ENCODE results near the gene TRIM14. TPM values are rescaled to one million over a fixed set of nuclear protein-coding genes. Genes with fewer than 3 reads are reported as not detected.

The TRIM14 gene
- total RNA-seq, 3 donors from 2014 or later (not counting 1 experiment from before 2014, with no cell fraction given), result 45.1 to 66.5 (median 65.3) TPM

DNA sequence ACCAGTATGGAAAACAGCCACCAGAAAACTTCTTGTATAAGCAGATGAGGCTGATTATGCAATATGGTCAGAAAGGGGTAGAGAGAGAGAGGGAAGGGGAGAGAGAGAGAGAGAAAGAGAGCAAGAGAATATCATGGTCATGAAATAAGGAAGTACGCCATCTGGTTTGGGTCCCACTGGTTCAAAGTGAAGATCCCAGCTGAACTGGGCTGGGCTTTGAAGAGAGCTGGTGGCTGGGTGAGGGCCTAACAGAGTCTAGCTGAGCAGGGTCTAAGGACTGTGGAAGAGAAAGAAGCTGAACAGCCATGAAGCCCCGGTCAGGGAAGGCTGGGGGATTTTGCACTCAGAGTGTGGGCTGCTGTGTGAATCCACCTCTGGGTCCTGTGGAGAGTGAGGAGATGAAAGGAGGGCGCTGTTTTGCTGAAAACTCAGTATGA, 14.6 kb downstream of the TRIM14 start:
- Histone ChIP-seq H3K4me3 (ENCODE audit: low read length) (no peak overlapping the region), H3K9me3 (ENCODE audit: control insufficient read depth, insufficient read depth, low read length) (no peaks in the 10 kb centered on the region), H3K27ac (ENCODE audit: low read length) (peak overlapping the region; percentile 63), H3K27me3 (ENCODE audit: control insufficient read depth, insufficient read depth, low read length) (no peaks in the 10 kb centered on the region), H3K4me1 (ENCODE audit: control insufficient read depth, insufficient read depth, low read length) (peaks cover 84% of the 10 kb centered on the region), H3K36me3 (ENCODE audit: control insufficient read depth, insufficient read depth, low read length) (peaks cover 8% of the 10 kb centered on the region)
- 66% methylated on average over 3 of the region's 3 CpGs for WGBS (ENCODE audit: insufficient coverage)
- ATAC-seq, result no peak
- Mint-ChIP-seq H3K36me3 (no peaks in the 10 kb centered on the region), H3K9me3 (no peaks in the 10 kb centered on the region), H3K4me1 (peaks cover 75 to 81% of the 10 kb centered on the region in 2 donors), H3K4me3 (peak overlapping the region; percentile 73), H3K27ac (peak overlapping the region; percentile 89 to 92), H3K27me3 (ENCODE audit: low read depth in 2 of 2) (no peaks in the 10 kb centered on the region)
- intact Hi-C loops (cut with micrococcal nuclease), result loop anchor here (10.0 kb wide), 1 partner anchor 150 kb away; the partner anchor contains the start of gene TBC1D2
- DNase-seq, result peak in 1 of 2 donors; percentile 36
- TF ChIP-seq, protein P1, sequence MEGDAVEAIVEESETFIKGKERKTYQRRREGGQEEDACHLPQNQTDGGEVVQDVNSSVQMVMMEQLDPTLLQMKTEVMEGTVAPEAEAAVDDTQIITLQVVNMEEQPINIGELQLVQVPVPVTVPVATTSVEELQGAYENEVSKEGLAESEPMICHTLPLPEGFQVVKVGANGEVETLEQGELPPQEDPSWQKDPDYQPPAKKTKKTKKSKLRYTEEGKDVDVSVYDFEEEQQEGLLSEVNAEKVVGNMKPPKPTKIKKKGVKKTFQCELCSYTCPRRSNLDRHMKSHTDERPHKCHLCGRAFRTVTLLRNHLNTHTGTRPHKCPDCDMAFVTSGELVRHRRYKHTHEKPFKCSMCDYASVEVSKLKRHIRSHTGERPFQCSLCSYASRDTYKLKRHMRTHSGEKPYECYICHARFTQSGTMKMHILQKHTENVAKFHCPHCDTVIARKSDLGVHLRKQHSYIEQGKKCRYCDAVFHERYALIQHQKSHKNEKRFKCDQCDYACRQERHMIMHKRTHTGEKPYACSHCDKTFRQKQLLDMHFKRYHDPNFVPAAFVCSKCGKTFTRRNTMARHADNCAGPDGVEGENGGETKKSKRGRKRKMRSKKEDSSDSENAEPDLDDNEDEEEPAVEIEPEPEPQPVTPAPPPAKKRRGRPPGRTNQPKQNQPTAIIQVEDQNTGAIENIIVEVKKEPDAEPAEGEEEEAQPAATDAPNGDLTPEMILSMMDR (IDR thresholded peaks at IDR 0.05), result no peak

DNA sequence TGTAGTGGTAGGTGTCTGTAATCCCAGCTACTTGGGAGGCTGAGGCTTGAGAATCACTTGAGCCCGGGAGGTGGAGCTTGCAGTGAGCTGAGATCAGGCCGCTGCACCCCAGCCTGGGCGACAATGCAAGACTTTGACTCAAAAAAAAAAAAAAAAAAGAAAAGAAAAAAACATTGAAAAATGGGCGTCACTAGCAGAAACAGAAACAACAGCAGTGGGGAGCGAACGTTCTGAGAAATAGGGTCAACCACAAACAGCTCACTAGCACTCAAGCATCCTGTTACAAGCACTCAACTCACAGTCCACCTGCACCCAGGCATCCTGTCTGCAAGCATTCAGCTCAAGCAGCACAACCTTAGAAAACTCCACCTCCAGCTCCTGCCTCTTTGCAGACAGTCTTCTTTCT, 17.2 kb downstream of the TRIM14 start:
- WGBS (ENCODE audit: insufficient coverage), result 0% methylated on average over 6 of the region's 6 CpGs
- H3K27ac ChIP-seq (ENCODE audit: low read length), result peak overlapping the region; percentile 68
- ATAC-seq, result peak; percentile 95 to 98 (median 98)
- H3K27me3 ChIP-seq (ENCODE audit: control insufficient read depth, insufficient read depth, low read length), result no peaks in the 10 kb centered on the region
- H3K4me1 ChIP-seq (ENCODE audit: control insufficient read depth, insufficient read depth, low read length), result peaks cover 74% of the 10 kb centered on the region
- H3K27me3 Mint-ChIP-seq (ENCODE audit: low read depth in 2 of 2), result no peaks in the 10 kb centered on the region
- H3K9me3 ChIP-seq (ENCODE audit: control insufficient read depth, insufficient read depth, low read length), result no peaks in the 10 kb centered on the region
- peaks cover 63 to 69% of the 10 kb centered on the region in 2 donors for H3K4me1 Mint-ChIP-seq
- H3K36me3 ChIP-seq (ENCODE audit: control insufficient read depth, insufficient read depth, low read length), result peaks cover 23% of the 10 kb centered on the region
- TF ChIP-seq, protein P1 (IDR thresholded peaks at IDR 0.05), result no peak
- intact Hi-C loops (cut with micrococcal nuclease), result loop anchor here (2.0 to 10.0 kb wide), 2 partner anchors 17 to 153 kb away; partner anchors contain the start of genes TBC1D2 and TRIM14
- H3K4me3 Mint-ChIP-seq, result peak overlapping the region; percentile 85
- peak; percentile 61 to 96 for DNase-seq
- no peaks in the 10 kb centered on the region for H3K9me3 Mint-ChIP-seq
- peaks cover 6% of the 10 kb centered on the region for H3K36me3 Mint-ChIP-seq
- peak overlapping the region; percentile 89 to 92 for H3K27ac Mint-ChIP-seq
- no peak overlapping the region for H3K4me3 ChIP-seq (ENCODE audit: low read length)

DNA sequence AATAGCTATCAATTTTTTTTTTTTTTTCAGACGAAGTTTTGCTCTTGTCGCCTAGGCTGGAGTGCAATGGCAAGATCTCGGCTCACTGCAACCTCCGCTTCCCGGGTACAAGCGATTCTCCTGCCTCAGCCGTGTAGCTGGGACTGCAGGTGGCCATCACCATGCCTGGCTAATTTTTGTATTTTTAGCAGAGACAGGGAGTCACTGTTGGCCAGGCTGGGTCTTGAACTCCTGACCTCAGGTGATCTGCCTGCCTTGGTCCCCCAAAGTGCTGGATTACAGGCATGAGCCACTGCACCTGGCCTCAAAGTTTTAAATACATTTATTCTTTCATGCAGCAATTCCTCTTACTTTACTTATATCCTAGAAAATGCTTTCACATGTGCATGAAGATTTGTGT, 17.6 kb downstream of the TRIM14 start:
- DNase-seq, result no peak
- Mint-ChIP-seq H3K9me3 (no peaks in the 10 kb centered on the region), H3K36me3 (peaks cover 6% of the 10 kb centered on the region), H3K27ac (peak overlapping the region; percentile 89 to 92), H3K4me3 (peak overlapping the region; percentile 85), H3K4me1 (peaks cover 63 to 71% of the 10 kb centered on the region in 2 donors), H3K27me3 (ENCODE audit: low read depth in 2 of 2) (no peaks in the 10 kb centered on the region)
- Histone ChIP-seq H3K4me3 (ENCODE audit: low read length) (no peak overlapping the region), H3K27me3 (ENCODE audit: control insufficient read depth, insufficient read depth, low read length) (no peaks in the 10 kb centered on the region), H3K36me3 (ENCODE audit: control insufficient read depth, insufficient read depth, low read length) (peaks cover 23% of the 10 kb centered on the region), H3K4me1 (ENCODE audit: control insufficient read depth, insufficient read depth, low read length) (peaks cover 72% of the 10 kb centered on the region), H3K9me3 (ENCODE audit: control insufficient read depth, insufficient read depth, low read length) (no peaks in the 10 kb centered on the region), H3K27ac (ENCODE audit: low read length) (peak overlapping the region; percentile 68)
- ATAC-seq, result no peak
- 68% methylated on average over 7 of the region's 7 CpGs for WGBS (ENCODE audit: insufficient coverage)
- intact Hi-C loops (cut with micrococcal nuclease), result loop anchor here (10.0 kb wide), 1 partner anchor 153 kb away; the partner anchor contains the start of gene TBC1D2
- TF ChIP-seq, protein P1 (IDR thresholded peaks at IDR 0.05), result no peak

DNA sequence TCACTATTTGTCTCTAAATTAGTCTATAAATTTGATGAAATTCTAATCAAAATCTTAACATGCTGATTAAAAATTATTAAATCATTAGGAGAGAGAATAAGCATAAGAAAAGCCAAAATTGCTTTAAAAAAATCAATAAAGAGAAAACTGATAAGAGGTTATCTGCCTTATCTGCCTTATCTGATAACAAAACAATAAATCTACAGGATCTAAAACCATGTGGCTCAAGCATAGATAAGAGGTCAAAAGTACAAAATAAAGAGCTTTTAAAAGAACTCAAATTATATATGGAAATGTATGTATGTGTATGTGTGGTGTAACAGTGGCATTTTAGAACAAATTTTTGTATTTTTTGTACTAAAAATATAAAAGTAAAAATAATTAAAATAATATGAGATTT, 18.6 kb downstream of the TRIM14 start:
- H3K4me1 Mint-ChIP-seq, result peaks cover 55 to 68% of the 10 kb centered on the region in 2 donors
- Histone ChIP-seq H3K4me3 (ENCODE audit: low read length) (no peak overlapping the region), H3K4me1 (ENCODE audit: control insufficient read depth, insufficient read depth, low read length) (peaks cover 63% of the 10 kb centered on the region), H3K36me3 (ENCODE audit: control insufficient read depth, insufficient read depth, low read length) (peaks cover 31% of the 10 kb centered on the region), H3K9me3 (ENCODE audit: control insufficient read depth, insufficient read depth, low read length) (no peaks in the 10 kb centered on the region), H3K27ac (ENCODE audit: low read length) (peak overlapping the region; percentile 30), H3K27me3 (ENCODE audit: control insufficient read depth, insufficient read depth, low read length) (no peaks in the 10 kb centered on the region)
- no peaks in the 10 kb centered on the region for H3K27me3 Mint-ChIP-seq (ENCODE audit: low read depth in 2 of 2)
- no peaks in the 10 kb centered on the region for H3K9me3 Mint-ChIP-seq
- TF ChIP-seq, protein P1 (IDR thresholded peaks at IDR 0.05), result no peak
- no peak for ATAC-seq
- peaks cover 6% of the 10 kb centered on the region for H3K36me3 Mint-ChIP-seq
- peak overlapping the region; percentile 67 for H3K4me3 Mint-ChIP-seq
- no peak for DNase-seq
- H3K27ac Mint-ChIP-seq, result peak overlapping the region; percentile 89 to 92
- intact Hi-C loops (cut with micrococcal nuclease), result loop anchor here (10.0 kb wide), 1 partner anchor 154 kb away; the partner anchor contains the start of gene TBC1D2
